Islet of Langerhans (tissue), 1 donor: Measurements from ENCODE around the gene RELB.
"Not testable (repeated sequence)": the region's sequence is repeated elsewhere in the genome, so short reads cannot be mapped to it uniquely, and the experiment has no call there.

Experiments
- FAIRE-seq: peaks from one replicate; lab custom pipeline; 2011; peaks lifted over from hg19 to GRCh38; lab: Jason Lieb, UNC

The RELB gene

GRCh38 chr19:44987148-44987675 lies 14.1 kb upstream of the RELB start:
- no peak for FAIRE-seq

GRCh38 chr19:44988273-44988672 lies 13.0 kb upstream of the RELB start:
- no peak for FAIRE-seq

- FAIRE-seq: no peak
Measured at GRCh38 chr19:44988896-44989556, 12.2 kb upstream of the RELB start.

GRCh38 chr19:44990459-44990858 lies 10.8 kb upstream of the RELB start:
- no peak for FAIRE-seq

GRCh38 chr19:44990966-44991365 lies 10.3 kb upstream of the RELB start:
- no peak for FAIRE-seq

- FAIRE-seq: no peak
Measured at GRCh38 chr19:44992336-44993163, 8.7 kb upstream of the RELB start.

- FAIRE-seq: no peak
Measured at GRCh38 chr19:44993526-44993925, 7.7 kb upstream of the RELB start.

- no peak for FAIRE-seq
Measured at GRCh38 chr19:44993926-44994537, 7.2 kb upstream of the RELB start.

- no peak for FAIRE-seq
Measured at GRCh38 chr19:44998025-44998424, 3.2 kb upstream of the RELB start.

GRCh38 chr19:44999131-44999925 lies 1.9 kb upstream of the RELB start:
- FAIRE-seq: not testable (repeated sequence)

- not testable (repeated sequence) for FAIRE-seq
Measured at GRCh38 chr19:45000665-45001064, 599 bp upstream of the RELB start.

- no peak for FAIRE-seq
Measured at GRCh38 chr19:45003485-45003884, 2.2 kb downstream of the RELB start.

GRCh38 chr19:45005787-45006186 lies 4.5 kb downstream of the RELB start:
- no peak for FAIRE-seq

GRCh38 chr19:45008552-45008951 lies 7.3 kb downstream of the RELB start:
- FAIRE-seq: no peak

- FAIRE-seq: no peak
Measured at GRCh38 chr19:45009625-45010255, 8.5 kb downstream of the RELB start.

- no peak for FAIRE-seq
Measured at GRCh38 chr19:45010306-45010705, 9.0 kb downstream of the RELB start.

- no peak for FAIRE-seq
Measured at GRCh38 chr19:45011959-45012358, 10.7 kb downstream of the RELB start.

- no peak for FAIRE-seq
Measured at GRCh38 chr19:45016388-45017314, 15.4 kb downstream of the RELB start.

GRCh38 chr19:45019187-45019586 lies 17.9 kb downstream of the RELB start:
- no peak for FAIRE-seq

GRCh38 chr19:45020071-45020470 lies 18.8 kb downstream of the RELB start:
- no peak for FAIRE-seq

- no peak for FAIRE-seq
Measured at GRCh38 chr19:45021971-45022370, 20.7 kb downstream of the RELB start.
